ENCODE results near the gene METTL15. TPM values are rescaled to one million over a fixed set of nuclear protein-coding genes. Genes with fewer than 3 reads are reported as not detected.

The METTL15 gene
- total RNA-seq, 2 experiments from 2014 or later: 18.9 to 19.7 TPM

DNA sequence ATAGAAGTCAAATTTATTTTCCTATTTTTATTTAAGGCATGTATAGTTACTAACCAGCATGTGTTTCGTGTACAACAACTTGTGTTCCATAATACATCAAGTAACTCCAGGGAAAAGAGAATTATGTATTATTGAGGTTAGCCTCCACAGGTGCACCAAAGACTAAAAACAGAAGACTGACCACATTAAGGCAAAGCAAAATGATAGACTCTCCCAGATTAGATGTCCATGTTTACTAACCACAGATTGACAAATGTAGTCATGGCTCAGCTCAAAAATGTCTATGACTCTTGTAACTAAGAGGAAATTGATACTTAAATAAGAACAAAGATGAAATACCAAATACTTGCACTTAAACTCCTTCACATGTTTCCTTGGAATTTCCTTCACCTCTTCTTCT is 238.5 kb downstream of the METTL15 start:
- no TSS peak for BruUV-seq (replicated peaks)
- Histone ChIP-seq H3K4me1 (ENCODE audit: insufficient read depth, low read length, poor library complexity, severe bottlenecking) (no peaks in the 10 kb centered on the region), H3K79me2 (ENCODE audit: insufficient read depth, low read depth, low read length) (no peaks in the 10 kb centered on the region), H4K20me1 (ENCODE audit: insufficient read depth, low read length) (no peaks in the 10 kb centered on the region), H3K4me3 (ENCODE audit: low read depth, low read length, poor library complexity, severe bottlenecking) (no peak overlapping the region), H2AFZ (ENCODE audit: low read length) (no peak overlapping the region), H3K36me3 (ENCODE audit: insufficient read depth, low read length) (no peaks in the 10 kb centered on the region), H3K9me3 (ENCODE audit: low read length) (no peaks in the 10 kb centered on the region), H3K4me2 (ENCODE audit: low read length) (no peak overlapping the region), H3K27ac (ENCODE audit: low read depth, low read length, poor library complexity, severe bottlenecking) (no peak overlapping the region), H3K9me2 (ENCODE audit: insufficient read depth, low read length) (no peaks in the 10 kb centered on the region)
- POLR2A ChIA-PET: no interaction called here
- CTCF ChIA-PET (ENCODE audit: unreplicated experiment): no interaction called here
- no peak for DNase-seq (ENCODE audit: low spot score)
- intact Hi-C loops (cut with micrococcal nuclease; ENCODE audit: unreplicated experiment): no loop called here
- TF ChIP-seq, protein P1, sequence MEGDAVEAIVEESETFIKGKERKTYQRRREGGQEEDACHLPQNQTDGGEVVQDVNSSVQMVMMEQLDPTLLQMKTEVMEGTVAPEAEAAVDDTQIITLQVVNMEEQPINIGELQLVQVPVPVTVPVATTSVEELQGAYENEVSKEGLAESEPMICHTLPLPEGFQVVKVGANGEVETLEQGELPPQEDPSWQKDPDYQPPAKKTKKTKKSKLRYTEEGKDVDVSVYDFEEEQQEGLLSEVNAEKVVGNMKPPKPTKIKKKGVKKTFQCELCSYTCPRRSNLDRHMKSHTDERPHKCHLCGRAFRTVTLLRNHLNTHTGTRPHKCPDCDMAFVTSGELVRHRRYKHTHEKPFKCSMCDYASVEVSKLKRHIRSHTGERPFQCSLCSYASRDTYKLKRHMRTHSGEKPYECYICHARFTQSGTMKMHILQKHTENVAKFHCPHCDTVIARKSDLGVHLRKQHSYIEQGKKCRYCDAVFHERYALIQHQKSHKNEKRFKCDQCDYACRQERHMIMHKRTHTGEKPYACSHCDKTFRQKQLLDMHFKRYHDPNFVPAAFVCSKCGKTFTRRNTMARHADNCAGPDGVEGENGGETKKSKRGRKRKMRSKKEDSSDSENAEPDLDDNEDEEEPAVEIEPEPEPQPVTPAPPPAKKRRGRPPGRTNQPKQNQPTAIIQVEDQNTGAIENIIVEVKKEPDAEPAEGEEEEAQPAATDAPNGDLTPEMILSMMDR (conservative IDR thresholded peaks at IDR 0.05; ENCODE audit: low read length): no peak
- TF ChIP-seq EZH2phosphoT487 (IDR thresholded peaks at IDR 0.05; ENCODE audit: borderline replicate concordance, low read depth, low read length): no peak

DNA sequence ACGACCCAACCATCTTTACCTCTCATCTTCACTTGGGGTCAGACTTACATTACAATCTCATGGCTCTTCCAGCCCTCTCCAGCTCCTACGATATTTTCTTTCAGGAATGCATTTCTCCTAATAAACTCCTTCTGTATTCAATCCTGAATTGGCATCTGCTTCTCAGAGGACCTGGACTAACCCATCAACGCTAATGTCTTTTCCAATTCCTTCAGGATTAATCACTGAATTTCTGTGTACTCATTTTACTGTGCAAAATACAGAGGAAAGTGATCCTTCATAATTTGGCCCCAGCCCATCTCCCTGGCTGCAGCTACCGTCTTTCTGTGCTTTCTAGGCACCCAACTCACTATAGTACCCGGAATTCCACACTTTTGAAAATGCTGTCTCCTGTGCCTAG is 239.2 kb downstream of the METTL15 start:
- Histone ChIP-seq H3K4me1 (ENCODE audit: insufficient read depth, low read length, poor library complexity, severe bottlenecking) (no peaks in the 10 kb centered on the region), H3K9me3 (ENCODE audit: low read length) (no peaks in the 10 kb centered on the region), H3K9me2 (ENCODE audit: insufficient read depth, low read length) (no peaks in the 10 kb centered on the region), H4K20me1 (ENCODE audit: insufficient read depth, low read length) (no peaks in the 10 kb centered on the region), H3K36me3 (ENCODE audit: insufficient read depth, low read length) (no peaks in the 10 kb centered on the region), H3K79me2 (ENCODE audit: insufficient read depth, low read depth, low read length) (no peaks in the 10 kb centered on the region), H3K4me3 (ENCODE audit: low read depth, low read length, poor library complexity, severe bottlenecking) (no peak overlapping the region), H2AFZ (ENCODE audit: low read length) (no peak overlapping the region), H3K27ac (ENCODE audit: low read depth, low read length, poor library complexity, severe bottlenecking) (no peak overlapping the region), H3K4me2 (ENCODE audit: low read length) (no peak overlapping the region)
- DNase-seq (ENCODE audit: low spot score): no peak
- TF ChIP-seq, protein P1 (conservative IDR thresholded peaks at IDR 0.05; ENCODE audit: low read length): no peak
- TF ChIP-seq EZH2phosphoT487 (IDR thresholded peaks at IDR 0.05; ENCODE audit: borderline replicate concordance, low read depth, low read length): no peak
- ChIA-PET POLR2A (no interaction called here), CTCF (ENCODE audit: unreplicated experiment) (no interaction called here)
- intact Hi-C loops (cut with micrococcal nuclease; ENCODE audit: unreplicated experiment): no loop called here
- BruUV-seq (replicated peaks): no TSS peak

GRCh38 chr11:28350216-28350615 is 242.0 kb downstream of the METTL15 start:
- POLR2A ChIA-PET: no interaction called here
- no peaks in the 10 kb centered on the region for H4K20me1 ChIP-seq (ENCODE audit: insufficient read depth, low read length)
- H3K4me3 ChIP-seq (ENCODE audit: low read depth, low read length, poor library complexity, severe bottlenecking): no peak overlapping the region
- H3K9me2 ChIP-seq (ENCODE audit: insufficient read depth, low read length): no peaks in the 10 kb centered on the region
- no peak overlapping the region for H3K4me2 ChIP-seq (ENCODE audit: low read length)
- H3K79me2 ChIP-seq (ENCODE audit: insufficient read depth, low read depth, low read length): no peaks in the 10 kb centered on the region
- no peak overlapping the region for H2AFZ ChIP-seq (ENCODE audit: low read length)
- TF ChIP-seq, protein P1 (conservative IDR thresholded peaks at IDR 0.05; ENCODE audit: low read length): no peak
- no peak for TF ChIP-seq EZH2phosphoT487 (IDR thresholded peaks at IDR 0.05; ENCODE audit: borderline replicate concordance, low read depth, low read length)
- no peaks in the 10 kb centered on the region for H3K9me3 ChIP-seq (ENCODE audit: low read length)
- CTCF ChIA-PET (ENCODE audit: unreplicated experiment): no interaction called here
- H3K36me3 ChIP-seq (ENCODE audit: insufficient read depth, low read length): no peaks in the 10 kb centered on the region
- no peak for DNase-seq (ENCODE audit: low spot score)
- no TSS peak for BruUV-seq (replicated peaks)
- no peaks in the 10 kb centered on the region for H3K4me1 ChIP-seq (ENCODE audit: insufficient read depth, low read length, poor library complexity, severe bottlenecking)
- H3K27ac ChIP-seq (ENCODE audit: low read depth, low read length, poor library complexity, severe bottlenecking): no peak overlapping the region
- intact Hi-C loops (cut with micrococcal nuclease; ENCODE audit: unreplicated experiment): no loop called here
